CD4-positive, alpha-beta T cell treated with Interleukin-17A for 1 hour (primary cell): ENCODE results near the gene CHRNA9.
"Not testable (repeated sequence)": the region's sequence is repeated elsewhere in the genome, so short reads cannot be mapped to it uniquely, and the experiment has no call there.

Source experiments
- DNase-seq: peaks from one replicate; pipeline ENCODE4 v3.0.0-alpha.2; 2020

Gene CHRNA9

GRCh38 chr4:40392241-40392640 lies 57.1 kb downstream of the CHRNA9 start:
- DNase-seq, result not testable (repeated sequence)

GRCh38 chr4:40394236-40394635 lies 59.1 kb downstream of the CHRNA9 start:
- DNase-seq, result no peak

- no peak for DNase-seq
Observed at GRCh38 chr4:40395166-40395900, 60.2 kb downstream of the CHRNA9 start.

GRCh38 chr4:40395908-40396793 lies 61.0 kb downstream of the CHRNA9 start:
- DNase-seq, result no peak

GRCh38 chr4:40399578-40399977 lies 64.4 kb downstream of the CHRNA9 start:
- no peak for DNase-seq

GRCh38 chr4:40401096-40401495 lies 66.0 kb downstream of the CHRNA9 start:
- no peak for DNase-seq

- DNase-seq, result no peak
Observed at GRCh38 chr4:40401631-40402030, 66.5 kb downstream of the CHRNA9 start.

- DNase-seq, result no peak
Observed at GRCh38 chr4:40402556-40402955, 67.4 kb downstream of the CHRNA9 start.

- DNase-seq, result no peak
Observed at GRCh38 chr4:40403081-40403480, 67.9 kb downstream of the CHRNA9 start.
